ENCODE results near the gene RAPGEF4. TPM values are rescaled to one million over a fixed set of nuclear protein-coding genes. Genes with fewer than 3 reads are reported as not detected.

Gene RAPGEF4
- total and polyA plus RNA-seq, 2 of the 13 experiments (the other 11 are each of a cell fraction or from before 2014, with no cell fraction given): 0.78 to 0.91 TPM

DNA sequence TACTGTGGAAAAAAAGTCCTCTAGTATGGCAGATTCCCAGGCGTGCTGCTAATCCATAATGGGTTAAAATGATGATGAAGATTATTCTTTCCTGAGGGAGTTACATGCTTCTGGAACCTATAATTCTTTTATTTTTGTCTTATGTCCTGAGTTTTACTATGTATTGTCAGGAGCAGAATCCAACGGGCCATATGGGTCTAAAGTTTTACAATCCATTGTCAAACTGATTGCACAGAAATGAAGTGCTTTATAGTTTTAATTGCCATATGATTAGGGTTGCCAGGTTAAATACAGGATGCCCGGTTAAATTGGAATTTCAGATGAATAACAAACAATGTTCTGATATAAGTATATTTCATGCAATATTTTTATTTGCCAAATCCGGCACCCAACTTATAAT lies 239.1 kb downstream of the RAPGEF4 start:
- CTCF ChIA-PET (ENCODE audit: low intra/inter-chr PET ratio, low total read pairs): no interaction called here
- H3K36me3 ChIP-seq (replicated peaks in 1 of 2; ENCODE audit: control insufficient read depth in 1 of 2, insufficient read depth in 2 of 2, low read length in 2 of 2): no peaks in the 10 kb centered on the region
- H2AFZ ChIP-seq (ENCODE audit: low read length): no peak overlapping the region
- TF ChIP-seq MAFK (conservative IDR thresholded peaks at IDR 0.05 in 1 of 2, IDR thresholded peaks at IDR 0.05 in 1 of 2; ENCODE audit: low read length in 2 of 2) (no peak), ZNF143 (CRISPR knock-in tag; IDR thresholded peaks at IDR 0.05) (no peak), ZNF552 (CRISPR knock-in tag; IDR thresholded peaks at IDR 0.05; ENCODE audit: borderline replicate concordance) (no peak), PRPF4 (IDR thresholded peaks at IDR 0.05; ENCODE audit: low read depth, low read length, poor library complexity, severe bottlenecking) (no peak), NR2F2 (IDR thresholded peaks at IDR 0.05; ENCODE audit: borderline replicate concordance, low read depth) (no peak), KDM3A (CRISPR knock-in tag; IDR thresholded peaks at IDR 0.05; ENCODE audit: low read depth) (no peak), TCF12 (IDR thresholded peaks at IDR 0.05) (no peak), TCF12 (CRISPR knock-in tag; IDR thresholded peaks at IDR 0.05) (no peak), ZNF510 (CRISPR knock-in tag; IDR thresholded peaks at IDR 0.05; ENCODE audit: low read depth) (no peak), ZNF737 (CRISPR knock-in tag; IDR thresholded peaks at IDR 0.05; ENCODE audit: borderline replicate concordance) (no peak), REL (CRISPR knock-in tag; conservative IDR thresholded peaks at IDR 0.05) (no peak)
- TF ChIP-seq, protein P1, sequence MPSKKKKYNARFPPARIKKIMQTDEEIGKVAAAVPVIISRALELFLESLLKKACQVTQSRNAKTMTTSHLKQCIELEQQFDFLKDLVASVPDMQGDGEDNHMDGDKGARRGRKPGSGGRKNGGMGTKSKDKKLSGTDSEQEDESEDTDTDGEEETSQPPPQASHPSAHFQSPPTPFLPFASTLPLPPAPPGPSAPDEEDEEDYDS (CRISPR knock-in tag; IDR thresholded peaks at IDR 0.05): no peak
- TF ChIP-seq, protein P2, sequence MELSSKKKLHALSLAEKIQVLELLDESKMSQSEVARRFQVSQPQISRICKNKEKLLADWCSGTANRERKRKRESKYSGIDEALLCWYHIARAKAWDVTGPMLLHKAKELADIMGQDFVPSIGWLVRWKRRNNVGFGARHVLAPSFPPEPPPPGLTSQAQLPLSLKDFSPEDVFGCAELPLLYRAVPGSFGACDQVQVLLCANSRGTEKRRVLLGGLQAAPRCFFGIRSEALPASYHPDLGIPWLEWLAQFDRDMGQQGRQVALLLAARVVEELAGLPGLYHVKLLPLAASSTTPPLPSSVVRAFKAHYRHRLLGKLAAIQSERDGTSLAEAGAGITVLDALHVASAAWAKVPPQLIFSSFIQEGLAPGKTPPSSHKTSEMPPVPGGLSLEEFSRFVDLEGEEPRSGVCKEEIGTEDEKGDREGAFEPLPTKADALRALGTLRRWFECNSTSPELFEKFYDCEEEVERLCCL (CRISPR knock-in tag; IDR thresholded peaks at IDR 0.05; ENCODE audit: borderline replicate concordance): no peak
- H3K9ac ChIP-seq (ENCODE audit: insufficient read depth, low read depth, low read length): no peak overlapping the region
- intact Hi-C loops (cut with micrococcal nuclease; ENCODE audit: unreplicated experiment): loop anchor here (5.0 kb wide), 1 partner anchor 238 kb away; no protein-coding TSS in a partner anchor
- H3K4me3 ChIP-seq (replicated peaks in 1 of 3; ENCODE audit: insufficient read depth in 1 of 3, low read depth in 2 of 3, low read length in 3 of 3): no peak overlapping the region
- in situ Hi-C loops (cut with HindIII; ENCODE audit: extremely low pct_ligation_motif_present, low pct_unique_long_range_greater_than_20kb): loop anchor here (5.0 kb wide), 1 partner anchor 48 kb away; no protein-coding TSS in a partner anchor
- no peak overlapping the region for H3K4me2 ChIP-seq (ENCODE audit: low read depth, low read length)
- H3K27ac ChIP-seq (ENCODE audit: extremely low read length, insufficient read depth, low read length): no peak overlapping the region
- 16% methylated on average over 4 of the region's 4 CpGs for WGBS (ENCODE audit: low lambda C conversion rate)
- no TSS peak for BruUV-seq (replicated peaks)
- H3K4me1 ChIP-seq (ENCODE audit: insufficient read depth, low read length): no peaks in the 10 kb centered on the region
- no peaks in the 10 kb centered on the region for H3K9me3 ChIP-seq (ENCODE audit: low read length)
- H3K27me3 ChIP-seq (ENCODE audit: control insufficient read depth in 1 of 2, insufficient read depth in 2 of 2, low read length in 2 of 2): peaks cover 0 to 20% of the 10 kb centered on the region in 2 experiments; a peak in 3 of 5 replicates
- H3K79me2 ChIP-seq (ENCODE audit: insufficient read depth, low read length): no peaks in the 10 kb centered on the region
- no peak for DNase-seq (ENCODE audit: low spot score)
- no peaks in the 10 kb centered on the region for H4K20me1 ChIP-seq (ENCODE audit: insufficient read depth, low read length)
- no peak for FAIRE-seq
- POLR2A ChIA-PET: no interaction called here
- no peak for ATAC-seq

Measured in HepG2 (cell line).